Common myeloid progenitor, CD34-positive (primary cell): ENCODE measurements around the gene PM20D1.
A peak's percentile ranks its signal among the peaks of the same experiment; 100 is the strongest.

Source experiments
- CTCF ChIA-PET: fragments of 350-600 bp; sonication (Branson Sonifier 250); formaldehyde crosslinking; loops from one replicate; lab custom pipeline; 2021; ENCODE audit warnings: antibody characterized with exemption; lab: Charles Lee
- POLR2A ChIA-PET: fragments of 350-600 bp; sonication (Branson Sonifier 250); formaldehyde crosslinking; loops from one replicate; lab custom pipeline; 2021; ENCODE audit warnings: antibody characterized with exemption; lab: Charles Lee
- DNase-seq, 3 donors: peaks; one replicate each; pipeline versions ENCODE4 v3.0.0 to v3.0.0-alpha.2; 2013
- H3K27ac ChIP-seq, 2 experiments: 1 replicate in 1 of 2; 2 replicates in 1 of 2; pipeline ENCODE4 v1.7.0; 2013; ENCODE audit warnings: inconsistent platforms in 2 of 2, low read length in 2 of 2, mild to moderate bottlenecking in 2 of 2, low read depth in 1 of 2, moderate library complexity in 1 of 2; ENCODE audit not compliant: severe bottlenecking in 2 of 2, insufficient read depth in 1 of 2, poor library complexity in 1 of 2
- H3K27me3 ChIP-seq, 5 experiments: replicated peaks in 2 of 5; 1 replicate in 3 of 5; 2 replicates in 2 of 5; pipeline versions ENCODE4 v1.6.1 to v1.7.0; 2013; ENCODE audit warnings: low read length in 4 of 5, mild to moderate bottlenecking in 2 of 5, moderate library complexity in 2 of 5, inconsistent platforms in 1 of 5; ENCODE audit not compliant: insufficient read depth in 5 of 5, control insufficient read depth in 4 of 5
- H3K36me3 ChIP-seq, 4 experiments: 1 replicate in 2 of 4; 2 replicates in 2 of 4; pipeline versions ENCODE4 v1.6.1 to v1.7.0; 2013; ENCODE audit warnings: low read length in 3 of 4, control low read depth in 1 of 4, mild to moderate bottlenecking in 1 of 4; ENCODE audit not compliant: control insufficient read depth in 4 of 4, insufficient read depth in 4 of 4
- H3K4me1 ChIP-seq, 4 experiments: 1 replicate in 3 of 4; 2 replicates in 1 of 4; pipeline versions ENCODE4 v1.6.1 to v1.7.1; 2013; ENCODE audit warnings: low read length in 3 of 4, mild to moderate bottlenecking in 3 of 4, control low read depth in 1 of 4, inconsistent platforms in 1 of 4, moderate library complexity in 1 of 4; ENCODE audit not compliant: control insufficient read depth in 4 of 4, insufficient read depth in 4 of 4; ENCODE audit errors: control extremely low read depth in 1 of 4
- H3K4me3 ChIP-seq, 7 experiments: 1 replicate in 4 of 7; 2 replicates in 3 of 7; pipeline versions ENCODE4 v1.5.1 to v1.7.0; 2013; ENCODE audit warnings: mild to moderate bottlenecking in 7 of 7, low read length in 6 of 7, moderate library complexity in 6 of 7, inconsistent platforms in 2 of 7, low read depth in 2 of 7, control low read depth in 1 of 7; ENCODE audit not compliant: insufficient read depth in 4 of 7, control insufficient read depth in 1 of 7; ENCODE audit errors: extremely low read depth in 1 of 7
- H3K9me3 ChIP-seq, 5 experiments: 1 replicate in 4 of 5; 2 replicates in 1 of 5; pipeline versions ENCODE4 v1.6.1 to v1.7.1; 2013; ENCODE audit warnings: low read length in 4 of 5, mild to moderate bottlenecking in 2 of 5, inconsistent platforms in 1 of 5, low read depth in 1 of 5, moderate library complexity in 1 of 5; ENCODE audit not compliant: control insufficient read depth in 4 of 5, insufficient read depth in 2 of 5; ENCODE audit errors: control extremely low read depth in 1 of 5
- WGBS: methylation state at CpG from one replicate; pipeline ENCODE4 v1.1.5; 2013; ENCODE audit not compliant: insufficient coverage; 5-methylcytosine and 5-hydroxymethylcytosine counted together

Gene PM20D1

GRCh38 chr1:205843036-205843859, 6.7 kb downstream of the PM20D1 start:
- Histone ChIP-seq H3K4me3 (no peak overlapping the region), H3K36me3 (no peaks in the 10 kb centered on the region), H3K27me3 (no peaks in the 10 kb centered on the region), H3K27ac (no peak overlapping the region), H3K9me3 (no peaks in the 10 kb centered on the region), H3K4me1 (peaks cover 0 to 13% (median 12%) of the 10 kb centered on the region in 4 experiments)
- WGBS: 93% methylated on average over 2 of the region's 3 CpGs
- ChIA-PET POLR2A (no interaction called here), CTCF (interaction anchor here (1.6 kb wide), 1 partner anchor 64 kb away, joined by 5 read pairs; no protein-coding TSS in a partner anchor)
- no peak for DNase-seq

GRCh38 chr1:205842229-205842628, 7.7 kb downstream of the PM20D1 start:
- 100% methylated on average over 2 of the region's 2 CpGs for WGBS
- H3K9me3 ChIP-seq: no peaks in the 10 kb centered on the region
- no peaks in the 10 kb centered on the region for H3K36me3 ChIP-seq
- no peaks in the 10 kb centered on the region for H3K27me3 ChIP-seq
- H3K27ac ChIP-seq: no peak overlapping the region
- ChIA-PET POLR2A (no interaction called here), CTCF (interaction anchor here (0.8 to 1.6 kb wide), 3 partner anchors 9 to 65 kb away, joined by 3 to 5 read pairs (median 3); no protein-coding TSS in a partner anchor)
- H3K4me3 ChIP-seq: no peak overlapping the region
- DNase-seq: no peak
- peaks cover 0 to 13% (median 12%) of the 10 kb centered on the region in 4 experiments for H3K4me1 ChIP-seq

- peaks cover 0 to 13% (median 12%) of the 10 kb centered on the region in 4 experiments for H3K4me1 ChIP-seq
- ChIA-PET POLR2A (interaction anchor here (1.0 kb wide), 1 partner anchor 9 kb away, joined by 3 read pairs; the partner anchor contains the start of gene PM20D1), CTCF (no interaction called here)
- H3K9me3 ChIP-seq: no peaks in the 10 kb centered on the region
- DNase-seq: peak in 2 of 3 donors; percentile 58 to 68
- no peaks in the 10 kb centered on the region for H3K27me3 ChIP-seq
- H3K36me3 ChIP-seq: no peaks in the 10 kb centered on the region
- H3K27ac ChIP-seq: no peak overlapping the region
- WGBS: 68% methylated on average over 3 of the region's 4 CpGs
- H3K4me3 ChIP-seq: no peak overlapping the region
Observed at GRCh38 chr1:205840146-205840923, 9.6 kb downstream of the PM20D1 start.

- no peaks in the 10 kb centered on the region for H3K27me3 ChIP-seq
- peaks cover 0 to 13% (median 12%) of the 10 kb centered on the region in 4 experiments for H3K4me1 ChIP-seq
- ChIA-PET POLR2A (no interaction called here), CTCF (no interaction called here)
- no peak overlapping the region for H3K27ac ChIP-seq
- no peak for DNase-seq
- no peaks in the 10 kb centered on the region for H3K36me3 ChIP-seq
- WGBS: 99% methylated on average over 7 of the region's 7 CpGs
- no peaks in the 10 kb centered on the region for H3K9me3 ChIP-seq
- no peak overlapping the region for H3K4me3 ChIP-seq
Observed at GRCh38 chr1:205837382-205837970, 12.5 kb downstream of the PM20D1 start.

- 97% methylated on average over 3 of the region's 4 CpGs for WGBS
- H3K27ac ChIP-seq: no peak overlapping the region
- CTCF ChIA-PET: no interaction called here
Observed at GRCh38 chr1:205834751-205835150, 15.2 kb downstream of the PM20D1 start.

GRCh38 chr1:205832326-205832751, 17.6 kb downstream of the PM20D1 start:
- POLR2A ChIA-PET: no interaction called here
- no peaks in the 10 kb centered on the region for H3K9me3 ChIP-seq
- CTCF ChIA-PET: interaction anchor here (1.0 to 1.1 kb wide), 2 partner anchors 11 to 18 kb away, joined by 3 to 4 read pairs; no protein-coding TSS in a partner anchor

More at GRCh38 chr1:205834751-205835150, 15.2 kb downstream of the PM20D1 start:
- Histone ChIP-seq H3K4me3 (no peak overlapping the region), H3K36me3 (no peaks in the 10 kb centered on the region), H3K27me3 (no peaks in the 10 kb centered on the region), H3K9me3 (no peaks in the 10 kb centered on the region), H3K4me1 (no peaks in the 10 kb centered on the region)
- POLR2A ChIA-PET: no interaction called here
- DNase-seq: no peak

More at GRCh38 chr1:205832326-205832751, 17.6 kb downstream of the PM20D1 start:
- peaks cover 0 to 5% (median 0%) of the 10 kb centered on the region in 5 experiments for H3K27me3 ChIP-seq
- no peak for DNase-seq
- no peaks in the 10 kb centered on the region for H3K4me1 ChIP-seq
- no peak overlapping the region for H3K4me3 ChIP-seq
- WGBS: 98% methylated on average over 5 of the region's 6 CpGs
- H3K27ac ChIP-seq: no peak overlapping the region
- H3K36me3 ChIP-seq: no peaks in the 10 kb centered on the region
